HG03159 (cell line): ENCODE results near the gene CDC27.
A peak's percentile ranks its signal among the peaks of the same experiment; 100 is the strongest.
"Not testable (repeated sequence)": the region's sequence is repeated elsewhere in the genome, so short reads cannot be mapped to it uniquely, and the experiment has no call there.

ENCODE experiments used
- ATAC-seq: cut with Tn5 transposase; IDR thresholded peaks from one replicate; pipeline ENCODE4 v1.9.1; 2021; ENCODE audit warnings: mild to moderate bottlenecking, moderate library complexity; ENCODE audit not compliant: unreplicated experiment

CDC27 gene, protein sequence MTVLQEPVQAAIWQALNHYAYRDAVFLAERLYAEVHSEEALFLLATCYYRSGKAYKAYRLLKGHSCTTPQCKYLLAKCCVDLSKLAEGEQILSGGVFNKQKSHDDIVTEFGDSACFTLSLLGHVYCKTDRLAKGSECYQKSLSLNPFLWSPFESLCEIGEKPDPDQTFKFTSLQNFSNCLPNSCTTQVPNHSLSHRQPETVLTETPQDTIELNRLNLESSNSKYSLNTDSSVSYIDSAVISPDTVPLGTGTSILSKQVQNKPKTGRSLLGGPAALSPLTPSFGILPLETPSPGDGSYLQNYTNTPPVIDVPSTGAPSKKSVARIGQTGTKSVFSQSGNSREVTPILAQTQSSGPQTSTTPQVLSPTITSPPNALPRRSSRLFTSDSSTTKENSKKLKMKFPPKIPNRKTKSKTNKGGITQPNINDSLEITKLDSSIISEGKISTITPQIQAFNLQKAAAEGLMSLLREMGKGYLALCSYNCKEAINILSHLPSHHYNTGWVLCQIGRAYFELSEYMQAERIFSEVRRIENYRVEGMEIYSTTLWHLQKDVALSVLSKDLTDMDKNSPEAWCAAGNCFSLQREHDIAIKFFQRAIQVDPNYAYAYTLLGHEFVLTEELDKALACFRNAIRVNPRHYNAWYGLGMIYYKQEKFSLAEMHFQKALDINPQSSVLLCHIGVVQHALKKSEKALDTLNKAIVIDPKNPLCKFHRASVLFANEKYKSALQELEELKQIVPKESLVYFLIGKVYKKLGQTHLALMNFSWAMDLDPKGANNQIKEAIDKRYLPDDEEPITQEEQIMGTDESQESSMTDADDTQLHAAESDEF

DNA sequence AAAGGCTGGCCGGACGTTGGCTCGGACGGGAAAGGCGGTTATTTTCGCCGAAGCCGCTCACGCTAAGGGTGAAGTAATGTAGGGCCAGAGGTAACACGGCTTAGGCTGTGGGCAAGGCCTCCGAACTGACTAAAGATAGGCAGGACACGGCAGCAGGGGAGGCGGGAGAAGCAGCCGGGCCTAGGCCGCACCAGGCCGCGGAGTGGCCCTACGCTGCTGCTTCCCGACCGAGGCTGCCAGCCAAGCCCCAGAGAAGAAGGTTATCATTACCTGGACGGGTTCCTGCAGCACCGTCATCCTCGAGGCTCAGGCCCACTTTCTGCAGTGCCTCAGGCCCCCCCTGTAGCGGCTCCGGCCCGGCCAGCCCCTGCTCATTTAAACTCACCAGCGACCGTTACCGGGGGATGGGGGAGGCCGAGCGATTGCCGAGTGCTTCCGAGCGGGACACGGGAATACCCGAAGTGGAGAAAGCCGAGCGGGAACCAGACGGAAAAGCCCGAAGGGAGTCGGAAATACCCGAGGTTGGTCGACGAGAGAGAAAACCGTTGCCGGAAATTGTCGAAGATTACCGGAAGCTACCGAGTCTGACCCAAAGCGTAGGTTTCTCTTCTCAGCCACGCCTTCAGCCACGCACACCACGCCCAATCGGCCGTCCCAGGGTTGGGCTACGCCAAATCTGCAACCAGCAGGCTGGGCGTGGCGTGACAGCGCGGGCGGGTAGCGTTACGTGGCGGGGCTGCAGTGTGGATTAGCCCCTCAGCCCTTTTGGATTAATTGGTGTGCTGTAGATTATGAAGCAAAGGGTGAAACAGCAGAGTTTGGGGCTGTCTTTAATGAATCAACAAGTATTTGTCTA is at the start of gene CDC27:
CDC27 (minus strand) TSS at position 420 of the 856 bp plus-strand sequence; CDS start at position 297, 123 bp downstream.
- ATAC-seq: peak; percentile 91

DNA sequence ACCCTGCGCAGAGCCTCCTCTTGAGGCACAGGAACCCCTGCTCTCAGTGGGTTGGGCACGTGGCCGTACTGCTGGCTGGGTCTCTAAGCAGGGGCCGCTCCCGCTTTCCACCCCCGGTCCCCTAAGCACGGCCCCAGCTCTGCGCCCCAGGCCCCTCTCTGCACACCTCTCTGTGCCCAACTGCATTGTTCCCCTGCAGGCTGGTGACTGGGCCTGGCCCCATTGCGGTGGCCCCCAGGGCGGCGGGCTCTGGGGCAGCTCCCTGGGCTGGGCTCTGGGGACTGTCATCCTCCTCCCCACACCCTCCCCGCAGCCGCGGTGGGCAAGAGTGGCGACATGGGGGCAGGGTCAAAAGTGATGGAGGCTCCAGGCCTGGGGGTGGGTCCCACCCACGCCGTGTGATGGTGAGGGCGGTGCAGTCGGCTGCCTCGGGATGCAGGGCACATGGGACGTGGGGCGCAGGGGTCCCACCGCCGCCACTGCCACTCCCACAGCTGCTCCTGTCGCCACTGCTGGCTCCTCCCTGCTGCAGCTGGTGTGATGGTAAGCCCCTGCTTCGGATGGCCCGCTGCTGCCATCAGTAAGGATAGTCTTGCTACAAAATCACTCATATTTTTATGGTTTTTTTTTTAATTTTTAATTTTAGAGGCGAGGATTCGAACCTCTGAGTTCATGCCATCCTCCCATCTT is 49.4 kb upstream of the CDC27 start:
- ATAC-seq: no peak

DNA sequence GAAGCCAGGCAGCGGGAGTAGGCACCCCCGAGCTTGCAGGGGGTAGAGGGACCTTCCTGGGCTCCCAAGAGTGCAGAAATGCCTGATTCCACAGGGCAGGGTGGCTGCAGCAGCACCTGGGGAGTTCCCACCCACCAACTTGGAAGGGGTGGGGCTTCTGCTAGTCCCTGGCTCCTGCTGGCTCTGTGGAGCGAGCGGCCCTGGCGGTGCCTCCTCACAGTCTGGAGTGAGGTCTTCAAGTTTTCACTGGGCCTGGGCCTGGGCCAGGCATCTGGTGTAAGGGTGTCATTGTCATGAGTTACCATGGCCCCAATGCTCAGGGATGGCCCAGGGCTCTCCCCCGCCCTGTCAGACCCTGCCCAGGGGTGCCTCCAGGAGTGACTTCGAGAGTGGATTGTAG is 48.7 kb upstream of the CDC27 start:
- ATAC-seq: no peak

DNA sequence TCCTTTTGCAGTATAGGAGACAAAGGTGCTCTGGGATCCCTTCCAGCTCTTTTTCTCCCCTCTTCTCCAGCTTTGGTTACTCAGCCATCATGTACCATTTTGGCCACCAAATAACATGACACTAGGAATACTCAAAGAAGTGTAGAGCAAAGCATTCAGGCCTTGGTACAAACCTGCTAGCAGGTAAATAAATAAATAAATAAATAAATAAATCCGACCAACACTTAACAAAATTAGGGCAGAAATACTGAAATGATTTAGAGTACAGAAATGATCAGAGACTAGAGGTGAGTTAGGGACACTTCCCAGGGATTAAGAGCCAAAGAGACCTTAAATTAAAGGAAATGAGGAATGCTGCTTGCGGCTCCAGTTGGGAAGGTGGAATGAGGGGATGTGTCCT is 46.8 kb upstream of the CDC27 start:
- ATAC-seq: no peak

DNA sequence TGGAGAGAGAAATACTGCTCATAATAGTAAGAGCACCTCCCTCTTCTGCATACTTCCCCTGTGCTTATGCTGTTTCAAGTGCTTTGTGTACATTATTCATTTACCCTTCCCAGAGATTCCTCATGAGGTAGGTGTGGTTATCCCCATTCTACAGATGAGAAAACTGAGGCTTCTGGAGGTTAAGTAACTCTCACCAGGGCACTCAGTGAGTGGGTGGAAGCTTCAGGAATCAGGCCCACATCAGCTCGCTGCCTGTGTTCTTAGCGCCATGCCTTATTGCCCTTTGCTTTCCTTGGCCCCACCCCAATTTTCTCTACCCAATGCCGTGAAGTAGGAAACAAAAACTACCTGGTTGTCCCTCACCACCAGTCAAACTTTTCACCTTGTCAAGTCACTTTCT is 46.4 kb upstream of the CDC27 start:
- no peak for ATAC-seq

DNA sequence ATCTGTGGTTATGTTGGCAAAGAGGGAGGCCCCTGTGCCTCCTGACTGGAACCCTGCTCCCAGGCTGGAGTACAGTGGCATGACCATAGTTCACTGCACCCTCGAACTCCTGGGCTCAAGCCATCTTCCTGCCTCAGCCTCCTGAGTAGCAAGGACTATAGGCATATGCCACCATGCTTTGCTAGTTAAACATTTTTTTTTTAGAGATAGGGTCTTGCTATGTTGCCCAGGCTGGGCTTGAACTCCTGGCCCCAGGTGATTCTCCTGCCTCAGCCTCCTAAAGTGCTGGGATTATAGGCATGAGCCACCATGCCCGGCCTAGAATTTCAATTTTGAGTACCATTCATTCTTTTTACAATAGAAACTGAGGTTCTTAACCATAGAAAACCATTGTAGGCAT is 43.4 kb upstream of the CDC27 start:
- no peak for ATAC-seq

DNA sequence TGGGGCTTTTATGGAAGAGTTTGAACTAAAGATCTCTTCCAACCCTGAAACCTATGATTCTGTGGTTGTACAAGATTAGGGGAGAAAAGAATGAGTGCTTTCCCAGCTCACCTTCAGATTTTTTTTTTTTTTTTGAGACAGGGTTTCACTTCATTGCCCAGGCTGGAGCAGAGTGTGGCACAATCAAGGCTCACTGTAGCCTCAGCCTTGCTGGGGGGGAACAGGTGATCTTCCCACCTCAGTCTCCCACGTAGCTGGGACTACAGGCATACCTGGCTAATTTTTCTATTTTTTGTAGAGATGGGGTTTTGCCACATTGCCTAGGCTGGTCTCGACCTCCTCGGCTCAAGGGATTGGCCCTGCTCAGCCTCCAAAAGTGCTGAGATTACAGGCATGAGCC is 42.8 kb upstream of the CDC27 start:
- no peak for ATAC-seq

DNA sequence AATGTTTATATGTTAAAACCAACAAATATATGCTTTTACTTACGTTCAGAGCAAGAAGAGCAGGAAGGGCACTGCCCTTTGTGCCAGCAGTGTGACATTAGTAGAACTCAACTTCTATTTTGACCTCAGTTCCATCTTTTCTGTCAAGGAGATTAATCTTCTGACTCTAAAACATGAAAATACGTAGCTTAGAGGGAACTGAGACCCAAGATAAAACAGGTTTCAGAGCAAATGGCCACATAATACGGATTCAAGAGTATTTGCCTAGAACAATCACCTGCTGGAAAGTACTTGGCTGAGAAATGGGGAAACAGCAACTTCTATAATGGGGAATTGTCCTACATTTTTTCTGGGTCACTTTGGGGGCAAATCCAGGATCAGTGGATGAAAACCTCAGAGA is 42.2 kb upstream of the CDC27 start:
- ATAC-seq: no peak

DNA sequence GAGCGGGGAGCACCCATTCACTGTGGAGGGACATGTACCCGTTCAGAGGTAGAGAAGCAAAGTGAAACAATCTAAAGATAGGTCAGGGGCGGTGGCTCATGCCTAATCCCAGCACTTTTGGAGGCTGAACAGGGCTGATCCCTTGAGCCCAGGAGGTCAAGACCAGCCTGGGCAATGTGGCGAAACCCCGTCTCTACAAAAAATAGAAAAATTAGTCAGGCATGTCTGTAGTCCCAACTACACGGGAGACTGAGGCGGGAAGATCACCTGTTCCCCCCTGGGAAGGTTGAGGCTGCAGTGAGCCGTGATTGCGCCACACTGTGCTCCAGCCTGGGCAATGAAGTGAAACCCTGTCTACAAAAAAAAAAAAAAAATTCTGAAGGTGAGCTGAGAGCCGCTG is 41.8 kb upstream of the CDC27 start:
- ATAC-seq: no peak

DNA sequence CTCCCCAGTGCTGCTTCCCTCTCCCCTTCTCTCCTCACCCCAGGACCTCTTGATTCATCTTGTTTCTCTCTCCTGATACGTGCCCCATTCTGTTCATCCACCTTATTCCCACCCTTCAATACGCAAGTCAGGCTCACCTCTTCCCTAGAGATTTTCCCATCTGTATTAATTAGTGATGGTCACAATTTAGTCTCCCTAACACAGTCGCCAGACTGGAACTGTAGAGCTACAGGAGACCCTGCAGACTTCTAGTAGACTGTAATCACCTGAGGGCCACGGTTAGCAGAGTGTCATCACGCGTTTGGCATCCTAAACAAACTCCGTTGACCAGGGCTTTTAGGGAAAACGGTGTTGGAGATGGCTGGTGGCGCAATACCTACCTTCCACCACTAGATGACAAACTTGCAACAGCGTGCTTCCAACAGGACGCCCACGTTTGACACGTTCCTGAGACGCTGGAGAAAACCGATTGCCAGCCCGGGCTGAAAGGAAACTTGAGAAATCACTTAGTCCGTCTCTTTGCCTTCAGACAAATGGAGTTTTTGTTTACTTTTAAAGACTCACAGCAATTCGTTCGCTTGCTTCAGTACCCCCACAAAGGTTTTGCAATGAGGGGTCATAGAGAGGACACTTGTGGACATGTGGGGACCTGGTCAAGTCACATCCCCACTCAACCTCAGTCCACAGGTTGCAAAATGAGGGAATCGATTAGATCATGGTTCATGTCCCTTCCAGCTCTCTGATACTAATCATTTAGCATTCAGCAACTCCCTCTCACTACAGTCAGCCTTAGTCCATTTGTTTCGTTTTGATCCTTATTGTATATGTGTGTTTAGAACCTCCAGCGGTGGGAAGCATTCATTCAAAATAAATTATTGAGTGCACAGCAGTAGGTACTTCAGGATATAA is 40.7 kb upstream of the CDC27 start:
- ATAC-seq: no peak

DNA sequence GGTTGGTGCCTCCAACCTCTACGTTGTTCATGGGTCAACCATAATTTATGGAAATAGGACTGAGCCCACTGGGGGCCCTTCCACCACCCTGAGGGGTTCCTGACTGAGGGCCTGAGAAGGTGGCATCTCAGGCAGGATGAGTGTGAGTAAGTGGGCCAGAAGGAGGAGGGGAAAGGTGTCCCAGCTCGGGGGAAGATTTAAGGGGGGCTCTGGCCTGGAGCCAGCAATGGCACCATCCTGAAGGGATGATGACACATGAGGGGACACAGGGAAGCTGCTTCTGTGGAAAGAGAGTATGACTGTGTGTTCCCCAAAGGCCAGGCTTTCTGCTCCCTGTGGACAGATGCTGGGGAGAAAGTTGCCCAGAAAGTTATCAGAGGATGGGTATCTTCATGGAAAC is 38.8 kb upstream of the CDC27 start:
- ATAC-seq: no peak

DNA sequence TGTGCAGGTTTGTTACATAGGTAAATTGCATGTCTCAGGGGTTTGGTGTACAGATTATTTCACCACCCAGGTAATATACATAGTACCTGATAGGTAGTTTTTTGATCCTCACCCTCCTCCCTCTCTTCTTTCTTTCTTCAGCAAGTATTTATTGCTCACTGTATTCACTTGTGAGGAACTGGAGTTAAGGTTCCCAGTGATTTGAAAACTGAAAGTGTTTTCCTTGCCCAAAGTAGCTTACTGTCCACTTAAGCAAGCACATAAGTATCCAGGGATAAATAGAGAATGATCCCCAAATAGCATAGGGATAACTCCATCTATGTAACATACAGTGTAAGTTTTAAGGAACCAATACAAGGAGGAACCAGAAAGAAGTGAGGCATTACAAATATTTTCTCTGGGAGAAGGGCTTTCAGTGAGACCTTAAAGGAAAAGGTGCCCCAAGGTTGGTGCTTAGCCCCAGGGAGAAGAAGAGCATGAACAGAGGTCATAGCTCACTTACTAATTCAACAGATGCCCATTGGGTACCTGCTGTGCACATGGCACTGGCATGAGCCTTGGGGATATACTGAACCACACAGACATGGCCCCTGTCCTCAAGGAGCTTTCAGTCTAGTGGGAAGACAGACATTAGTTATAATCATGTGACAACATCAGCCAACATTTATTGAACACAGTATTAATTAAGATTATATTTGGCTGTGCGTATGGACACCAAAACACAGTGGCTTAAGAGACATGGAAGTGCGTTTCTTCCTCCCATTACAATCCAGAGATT is 37.0 kb upstream of the CDC27 start:
- ATAC-seq: no peak

DNA sequence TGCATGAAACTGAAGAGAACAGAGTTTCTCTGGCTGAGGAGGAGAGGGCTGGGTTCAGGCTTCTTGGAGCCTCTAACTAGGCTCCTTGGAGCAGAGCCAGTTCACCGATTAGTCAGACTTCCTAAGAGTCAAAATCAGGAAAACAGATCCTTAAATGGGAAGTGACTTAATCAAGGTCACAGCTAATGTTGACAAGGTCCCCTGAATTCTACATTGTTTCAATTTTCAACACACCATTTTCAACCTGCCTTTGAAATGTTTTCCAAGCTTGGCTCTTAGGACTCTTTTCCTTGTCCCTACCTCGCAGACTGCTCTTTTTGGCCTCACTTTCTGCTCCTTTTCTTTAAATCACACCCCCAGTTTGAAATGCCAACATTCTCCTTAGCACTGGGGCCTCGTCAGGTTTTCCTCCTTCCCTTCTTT is 36.4 kb upstream of the CDC27 start:
- no peak for ATAC-seq

DNA sequence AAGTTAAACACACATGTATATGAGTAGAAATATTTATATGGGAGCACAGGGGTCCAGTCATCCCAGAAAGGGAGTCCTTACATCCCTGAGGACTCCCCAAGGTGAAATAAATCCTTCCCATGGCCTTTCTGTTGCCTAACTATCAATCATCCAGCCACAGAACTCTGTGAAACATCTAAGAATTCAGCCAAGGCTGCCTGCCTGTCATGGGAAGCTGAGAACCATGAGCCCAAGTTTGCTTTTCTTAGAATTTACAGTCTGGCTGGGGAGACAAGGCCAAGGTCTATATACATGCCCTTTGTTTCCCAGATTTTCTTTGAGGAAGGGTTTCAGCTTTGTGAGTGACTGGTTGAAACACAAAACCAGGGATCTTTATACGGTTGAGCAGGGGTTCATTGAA is 35.9 kb upstream of the CDC27 start:
- ATAC-seq: no peak

DNA sequence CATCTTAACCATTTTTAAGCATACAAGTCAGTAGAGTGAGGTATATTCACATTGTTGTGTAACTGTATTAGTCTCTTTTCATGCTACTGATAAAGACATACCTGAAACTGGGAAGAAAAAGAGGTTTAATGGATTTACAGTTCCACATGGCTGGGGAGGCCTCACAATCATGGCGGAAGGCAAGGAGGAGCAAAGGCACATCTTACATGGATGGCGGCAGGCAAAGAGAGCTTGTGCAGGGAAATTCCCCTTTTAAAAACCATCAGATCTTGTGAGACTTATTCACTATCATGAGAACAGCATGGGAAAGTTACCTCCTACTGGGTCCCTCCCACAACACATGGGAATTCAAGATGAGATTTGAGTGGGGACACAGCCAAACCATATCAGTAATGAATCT is 35.0 kb upstream of the CDC27 start:
- ATAC-seq: not testable (repeated sequence)

DNA sequence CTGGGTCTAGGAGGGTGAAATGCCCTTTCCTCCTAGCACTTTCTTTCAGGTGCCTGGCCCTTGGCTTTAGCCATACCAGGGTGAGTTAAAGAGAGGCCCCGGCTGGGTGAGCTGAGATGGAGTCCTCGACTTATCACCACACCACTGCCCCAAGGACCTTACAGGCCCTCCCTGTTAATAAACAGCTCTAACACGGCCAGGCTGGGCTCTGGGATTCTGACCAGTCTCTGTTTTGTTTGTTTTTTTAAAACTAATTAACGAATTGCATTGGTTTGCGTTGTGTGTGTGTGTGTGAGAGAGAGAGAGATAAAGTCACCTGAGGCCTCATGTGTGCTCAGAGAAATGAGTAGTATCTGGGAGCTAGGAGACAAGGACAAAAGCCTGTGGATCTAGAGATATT is 34.4 kb upstream of the CDC27 start:
- no peak for ATAC-seq

DNA sequence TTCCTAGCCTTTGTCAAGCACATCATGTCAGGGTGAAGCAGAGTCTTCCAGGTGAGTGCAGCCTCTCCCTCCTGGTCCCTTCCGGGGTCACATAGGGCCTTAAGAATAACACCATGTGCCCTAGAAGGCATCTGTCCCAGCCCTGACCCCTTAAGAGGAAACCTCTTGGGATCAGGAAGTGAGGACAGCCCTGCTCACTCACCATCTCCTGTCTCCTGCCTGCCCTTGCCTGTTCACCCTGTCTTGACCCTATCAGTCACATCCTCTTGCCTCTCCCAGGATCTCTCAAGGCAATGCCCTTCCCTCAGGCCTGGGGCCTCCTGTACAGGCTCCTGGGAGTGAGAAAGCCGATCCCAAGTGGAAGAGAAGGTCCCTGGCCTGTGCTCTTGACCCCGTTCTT is 33.9 kb upstream of the CDC27 start:
- no peak for ATAC-seq

DNA sequence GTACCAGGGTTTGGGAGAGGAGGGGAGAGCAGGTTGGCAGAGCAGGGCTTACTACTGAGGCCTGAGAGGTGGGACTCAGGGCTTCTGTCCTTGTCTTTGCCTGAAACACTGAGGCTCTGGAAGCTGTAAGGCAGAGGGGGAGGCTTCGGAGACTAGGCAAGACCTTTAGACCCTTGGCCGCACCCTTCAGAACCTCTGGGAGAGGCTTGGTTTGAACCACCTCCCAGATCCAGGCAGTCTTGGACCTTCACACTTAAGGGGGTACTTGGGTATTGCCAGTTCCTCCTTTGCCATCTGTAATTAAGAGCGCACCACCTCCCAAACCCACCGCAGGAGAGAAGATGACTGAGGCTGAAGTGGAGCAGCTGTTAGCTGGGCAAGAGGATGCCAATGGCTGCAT is 33.0 kb upstream of the CDC27 start:
- no peak for ATAC-seq

DNA sequence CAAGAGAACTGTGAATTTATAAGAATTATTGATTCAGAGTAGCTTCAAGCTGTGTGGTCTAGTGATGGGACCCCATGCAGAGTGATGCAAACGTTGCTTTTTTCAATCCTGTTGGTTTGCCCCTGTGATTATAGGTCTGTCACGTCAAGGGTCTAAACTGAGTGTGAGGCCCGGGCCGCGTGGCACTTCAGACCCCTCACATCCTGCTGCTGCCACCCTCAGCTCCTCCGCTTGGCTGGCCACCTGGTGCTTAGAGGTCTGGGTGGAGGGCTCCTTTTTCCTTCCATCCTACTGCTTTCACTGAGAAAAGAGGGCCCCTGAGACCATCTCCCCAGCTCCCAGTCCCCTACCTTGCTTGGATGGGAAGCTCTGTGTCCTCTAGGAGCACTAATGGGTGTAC is 32.1 kb upstream of the CDC27 start:
- ATAC-seq: no peak
